Kidney capillary endothelial cell (primary cell): ENCODE data around the gene PCDH9.

ENCODE experiments used
- DNase-seq: peaks from one replicate; pipeline ENCODE4 v3.0.0-alpha.2; 2018; ENCODE audit warnings: low spot score

PCDH9 gene

GRCh38 chr13:66974174-66974573, 256.0 kb downstream of the PCDH9 start:
- DNase-seq: no peak

DNA sequence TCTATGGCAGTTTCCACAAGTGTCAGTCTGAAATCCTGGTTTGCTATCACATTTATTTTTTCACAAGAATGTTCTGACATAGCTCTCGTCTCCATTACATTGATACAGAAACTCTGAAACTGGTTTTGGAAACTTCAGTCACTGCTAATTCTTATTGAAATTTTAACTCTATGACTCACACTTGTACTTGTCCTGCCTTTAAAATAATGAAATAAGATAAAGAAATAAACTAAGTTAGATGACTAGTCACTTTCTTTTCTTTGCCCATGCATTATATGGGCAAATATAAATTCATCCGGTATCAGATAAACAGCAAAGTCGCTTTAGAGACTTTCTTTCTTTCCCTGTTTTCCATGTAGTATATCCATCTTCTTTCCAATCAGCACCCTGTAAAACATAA, 257.5 kb downstream of the PCDH9 start:
- DNase-seq: no peak

- no peak for DNase-seq
Observed at GRCh38 chr13:66971004-66971403, 259.1 kb downstream of the PCDH9 start.

- DNase-seq: no peak
Observed at GRCh38 chr13:66969291-66969690, 260.8 kb downstream of the PCDH9 start.

DNA sequence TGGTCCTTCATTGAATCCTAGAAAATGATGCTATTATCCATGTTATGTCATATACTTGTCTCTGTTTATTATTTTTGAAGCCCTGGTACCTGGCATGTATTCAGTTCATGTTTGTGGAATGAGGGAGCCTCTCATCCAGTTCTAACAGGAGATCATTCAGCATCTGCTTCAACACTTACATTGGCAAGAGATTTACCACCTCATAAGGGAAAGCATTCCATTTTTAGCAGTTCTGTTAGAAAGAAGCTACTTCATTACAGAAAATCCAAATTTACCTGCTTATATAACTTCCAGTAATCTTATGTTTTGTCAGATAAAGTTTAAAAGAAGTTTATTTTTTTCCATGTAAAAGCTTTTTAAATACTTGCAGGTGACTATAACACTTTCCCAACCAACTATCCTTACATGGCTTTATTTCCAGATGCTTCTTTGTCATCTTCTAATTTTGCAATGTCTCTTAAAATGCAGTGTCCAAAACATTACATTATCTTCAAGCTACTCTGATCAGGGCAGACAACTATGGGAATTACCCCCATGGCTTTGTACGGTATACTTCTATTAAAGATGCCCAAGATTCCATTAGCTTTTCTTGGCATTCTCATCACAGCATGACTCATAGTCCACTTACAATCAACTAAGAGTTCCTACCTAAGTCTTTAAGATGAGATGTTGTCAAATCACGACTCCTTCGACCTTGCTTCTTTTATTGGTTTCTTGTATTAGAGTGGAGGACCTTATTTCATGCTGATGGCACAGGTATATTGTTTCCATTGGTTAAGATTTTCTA, 262.1 kb downstream of the PCDH9 start:
- DNase-seq: no peak

DNA sequence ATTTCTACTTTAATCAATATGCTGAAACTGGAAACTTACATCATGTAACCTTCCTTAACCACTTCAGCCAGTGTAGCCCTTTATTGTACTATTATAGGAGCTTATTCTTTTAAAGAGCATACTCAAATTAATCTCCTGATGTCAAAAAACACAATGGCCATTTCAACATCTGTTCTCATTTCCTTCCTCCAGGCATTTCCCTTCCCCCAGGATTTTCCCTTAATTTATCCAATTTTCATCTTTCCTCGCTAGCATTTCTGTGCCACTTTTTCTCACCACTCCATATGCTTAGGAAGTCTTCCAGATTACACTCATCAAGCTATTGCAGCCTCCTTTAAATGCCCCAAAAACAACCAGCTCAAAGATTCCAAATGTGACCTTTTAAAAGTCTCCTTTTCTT, 265.0 kb downstream of the PCDH9 start:
- DNase-seq: peak; percentile 26

- DNase-seq: no peak
Observed at GRCh38 chr13:66962953-66963352, 267.2 kb downstream of the PCDH9 start.

DNA sequence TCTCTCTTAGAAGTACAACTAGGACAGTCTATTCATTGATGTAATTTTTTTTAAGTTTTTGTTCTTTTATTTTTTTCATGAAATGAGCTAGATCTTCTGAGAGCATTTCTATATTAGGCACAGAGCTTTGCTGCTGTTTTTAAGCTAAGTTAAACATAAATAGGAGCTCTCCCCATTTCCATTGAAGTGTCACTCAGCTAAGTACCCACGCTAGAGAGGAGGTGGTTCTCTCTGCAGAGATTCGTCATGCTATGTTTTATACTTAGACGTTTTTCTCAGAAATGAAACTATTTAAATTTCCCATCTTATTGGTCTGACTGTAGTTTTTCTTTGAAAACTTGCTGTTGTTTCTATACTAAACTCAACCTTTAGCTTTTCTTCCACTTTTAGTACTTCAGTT, 271.5 kb downstream of the PCDH9 start:
- no peak for DNase-seq

- DNase-seq: no peak
Observed at GRCh38 chr13:66952507-66952906, 277.6 kb downstream of the PCDH9 start.

GRCh38 chr13:66951426-66951825, 278.7 kb downstream of the PCDH9 start:
- DNase-seq: no peak

DNA sequence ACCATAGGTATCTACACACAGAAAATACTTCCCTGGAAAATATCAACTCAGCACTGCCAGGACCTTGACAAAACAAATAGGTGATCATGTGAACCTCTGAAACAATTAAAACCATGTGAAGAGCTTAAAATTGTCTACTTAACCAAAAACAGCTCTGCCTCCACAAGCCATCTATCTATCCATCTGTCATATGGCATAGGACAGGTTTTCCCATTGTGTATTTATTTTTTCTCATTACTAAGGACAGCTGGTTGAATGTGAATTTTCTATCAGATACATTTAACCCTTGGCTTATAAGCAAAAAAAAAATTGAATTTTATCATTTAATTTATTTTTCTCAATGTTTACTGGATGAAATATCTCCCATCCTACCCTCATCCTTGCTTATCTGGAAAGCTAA, 279.5 kb downstream of the PCDH9 start:
- DNase-seq: no peak

- DNase-seq: no peak
Observed at GRCh38 chr13:66948910-66949309, 281.2 kb downstream of the PCDH9 start.

GRCh38 chr13:66943530-66943929, 286.6 kb downstream of the PCDH9 start:
- DNase-seq: no peak

DNA sequence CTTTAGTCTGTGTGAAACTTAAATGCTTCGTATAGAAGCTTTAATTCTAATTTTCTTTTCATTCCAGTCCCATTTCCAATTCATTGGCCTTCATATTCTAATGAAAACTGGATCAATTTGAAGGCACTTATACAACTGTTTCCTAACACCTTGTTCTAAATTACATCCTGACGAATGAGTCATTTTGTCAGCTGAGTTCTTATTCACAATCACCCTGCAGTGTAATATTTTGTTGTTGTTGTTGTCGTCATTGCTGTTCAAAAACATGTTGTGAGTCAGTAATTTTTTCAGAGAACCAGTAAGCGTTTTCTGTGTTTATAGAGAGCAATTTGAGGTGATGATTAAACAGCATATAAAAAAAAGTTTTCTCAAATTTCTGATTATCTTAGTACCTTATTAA, 290.0 kb downstream of the PCDH9 start:
- peak; percentile 70 for DNase-seq

GRCh38 chr13:66937423-66937822, 292.7 kb downstream of the PCDH9 start:
- no peak for DNase-seq

GRCh38 chr13:66933994-66934393, 296.1 kb downstream of the PCDH9 start:
- DNase-seq: peak; percentile 60

- DNase-seq: no peak
Observed at GRCh38 chr13:66933527-66933926, 296.6 kb downstream of the PCDH9 start.

GRCh38 chr13:66927562-66927961, 302.6 kb downstream of the PCDH9 start:
- no peak for DNase-seq

GRCh38 chr13:66926851-66927524, 303.1 kb downstream of the PCDH9 start:
- DNase-seq: no peak

DNA sequence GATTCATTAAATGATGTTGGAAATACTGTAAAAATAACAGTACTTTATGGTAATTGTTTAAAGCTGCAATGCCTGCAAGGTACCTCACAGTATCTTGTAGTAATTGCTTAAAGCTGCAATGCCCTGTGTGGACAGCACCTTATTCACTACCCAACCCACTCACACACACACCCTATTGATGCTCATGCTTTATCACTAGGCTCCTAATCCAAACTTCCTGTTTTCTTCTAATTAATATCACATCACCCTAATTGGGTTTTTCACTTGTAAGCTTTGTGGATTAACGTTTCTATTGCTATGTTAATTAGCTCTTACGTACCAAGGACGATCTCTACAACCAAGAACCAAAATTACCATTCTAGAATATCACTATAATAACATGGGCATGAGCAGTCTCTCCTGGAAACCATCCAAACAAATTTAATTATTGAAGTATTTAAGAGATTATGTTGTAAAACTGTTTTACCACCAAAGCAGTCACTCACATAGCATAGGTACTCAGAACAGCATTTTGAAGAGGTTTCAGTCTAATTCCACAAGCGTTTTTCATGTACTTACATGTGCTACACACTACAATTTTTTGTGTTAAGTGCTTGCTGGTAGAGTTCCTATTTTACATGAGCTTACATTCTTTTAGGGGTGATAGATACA, 303.8 kb downstream of the PCDH9 start:
- DNase-seq: no peak

- no peak for DNase-seq
Observed at GRCh38 chr13:66922444-66922843, 307.7 kb downstream of the PCDH9 start.

GRCh38 chr13:66921437-66921836, 308.7 kb downstream of the PCDH9 start:
- no peak for DNase-seq

DNA sequence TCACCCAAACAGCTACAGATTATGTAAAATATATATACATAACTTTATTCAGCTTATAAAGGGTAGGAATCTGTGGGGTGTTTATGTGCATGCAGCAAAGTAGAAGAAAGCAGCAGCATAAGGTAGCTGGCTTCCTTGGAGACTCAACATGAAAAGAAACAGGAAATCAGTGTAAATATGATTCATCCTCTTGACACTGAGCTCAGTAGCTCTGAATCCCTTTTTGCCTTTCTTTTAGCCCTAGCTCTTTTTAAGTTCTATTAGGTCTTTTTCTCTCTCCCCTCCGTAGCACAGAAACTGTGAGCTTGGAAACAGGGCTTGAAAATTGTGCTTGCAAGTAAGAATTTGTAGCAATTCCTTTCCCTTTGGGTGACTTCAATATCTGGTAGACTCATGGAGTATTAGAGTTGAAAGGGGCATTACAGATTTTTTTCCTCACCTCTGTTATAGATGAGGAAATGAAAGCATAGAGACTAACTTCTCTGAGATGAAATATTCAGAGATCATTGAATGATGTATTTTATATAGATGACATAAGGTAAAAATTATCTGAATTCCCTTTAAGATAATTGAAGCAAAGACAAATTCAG, 314.4 kb downstream of the PCDH9 start:
- peak; percentile 42 for DNase-seq
